OCI-LY1 (cell line): Measurements from ENCODE around the gene TMCC1.

Experiments
- CTCF ChIP-seq: fragments of 200-600 bp; sonication (generic), shearing (Covaris generic); IDR thresholded peaks from 2 replicates; pipeline ENCODE4 v1.5.1; 2017; ENCODE audit warnings: mild to moderate bottlenecking, antibody characterized with exemption, low read length, moderate library complexity, mixed read lengths
- EZH2 ChIP-seq: fragments of 200-600 bp; sonication (generic), shearing (Covaris generic); IDR thresholded peaks from 2 replicates; pipeline ENCODE4 v1.8.0; 2017; ENCODE audit warnings: borderline replicate concordance, mixed run types, mild to moderate bottlenecking, antibody characterized with exemption, low read length, moderate library complexity, mixed read lengths

DNA sequence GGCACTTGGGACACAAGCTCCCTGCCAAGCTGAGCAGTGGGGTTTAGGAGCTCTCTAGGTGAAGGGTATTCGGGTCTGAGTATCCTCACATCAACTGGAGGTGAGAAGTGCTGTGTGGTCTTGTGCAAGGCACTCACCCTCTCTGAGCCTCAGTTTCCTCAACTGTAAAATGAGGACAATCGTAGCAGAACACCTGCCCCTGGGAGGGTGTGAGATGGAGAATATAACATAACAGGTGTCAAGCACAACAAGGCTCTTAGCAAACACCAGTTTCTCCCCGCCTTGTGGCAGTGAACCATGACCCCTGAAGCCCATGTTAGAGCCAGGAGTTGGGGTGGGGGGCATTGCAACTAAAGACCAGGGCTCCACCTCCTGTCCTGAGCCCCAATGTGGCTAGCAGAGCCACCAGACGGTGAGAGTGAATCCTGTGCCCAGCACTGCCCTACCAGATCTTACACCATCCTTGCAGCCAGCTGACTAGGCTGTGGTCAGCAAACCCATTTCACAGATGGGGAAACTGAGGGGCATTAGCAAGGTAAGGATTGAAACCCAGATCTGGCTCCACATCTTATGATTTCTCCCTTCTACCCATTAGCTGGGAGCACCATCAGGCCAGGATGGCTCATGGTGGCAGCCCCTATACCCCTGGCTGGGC lies 284.4 kb downstream of the TMCC1 start:
- TF ChIP-seq CTCF (no peak), EZH2 (no peak)
